Measurements from ENCODE around the gene IL12RB2.
A peak's percentile ranks its signal among the peaks of the same experiment; 100 is the strongest.

Gene IL12RB2

GRCh38 chr1:67342076-67342890 is 34.6 kb downstream of the IL12RB2 start:
- Mint-ChIP-seq H3K9me3 (no peaks in the 10 kb centered on the region), H3K27me3 (no peaks in the 10 kb centered on the region), H3K4me1 (peaks cover 40% of the 10 kb centered on the region), H3K4me3 (no peak overlapping the region), H3K27ac (ENCODE audit: low read depth) (peak overlapping the region; percentile 3), H3K36me3 (ENCODE audit: insufficient read depth) (no peaks in the 10 kb centered on the region)
- peak; percentile 35 for ATAC-seq (replicated peaks; ENCODE audit: extremely low read depth, poor library complexity, severe bottlenecking)
- DNase-seq (ENCODE audit: low spot score in 2 of 2), result no peak

GRCh38 chr1:67345556-67345955 is 37.9 kb downstream of the IL12RB2 start:
- no peak overlapping the region for H3K27ac Mint-ChIP-seq (ENCODE audit: low read depth)
- H3K36me3 Mint-ChIP-seq (ENCODE audit: insufficient read depth), result no peaks in the 10 kb centered on the region
- no peaks in the 10 kb centered on the region for H3K9me3 Mint-ChIP-seq
- no peaks in the 10 kb centered on the region for H3K27me3 Mint-ChIP-seq
- H3K4me3 Mint-ChIP-seq, result no peak overlapping the region
- DNase-seq (ENCODE audit: low spot score in 2 of 2), result no peak
- no peak for ATAC-seq (replicated peaks; ENCODE audit: extremely low read depth, poor library complexity, severe bottlenecking)
- peaks cover 20% of the 10 kb centered on the region for H3K4me1 Mint-ChIP-seq

GRCh38 chr1:67346982-67347381 is 39.3 kb downstream of the IL12RB2 start:
- no peak overlapping the region for H3K4me3 Mint-ChIP-seq
- no peaks in the 10 kb centered on the region for H3K9me3 Mint-ChIP-seq
- no peaks in the 10 kb centered on the region for H3K27me3 Mint-ChIP-seq
- peaks cover 7% of the 10 kb centered on the region for H3K4me1 Mint-ChIP-seq
- H3K36me3 Mint-ChIP-seq (ENCODE audit: insufficient read depth), result no peaks in the 10 kb centered on the region
- no peak overlapping the region for H3K27ac Mint-ChIP-seq (ENCODE audit: low read depth)
- no peak for ATAC-seq (replicated peaks; ENCODE audit: extremely low read depth, poor library complexity, severe bottlenecking)
- DNase-seq (ENCODE audit: low spot score in 2 of 2), result no peak

- no peaks in the 10 kb centered on the region for H3K36me3 Mint-ChIP-seq (ENCODE audit: insufficient read depth)
- H3K4me1 Mint-ChIP-seq, result no peaks in the 10 kb centered on the region
- DNase-seq (ENCODE audit: low spot score in 2 of 2) (no peak), ATAC-seq (replicated peaks; ENCODE audit: extremely low read depth, poor library complexity, severe bottlenecking) (no peak)
- H3K4me3 Mint-ChIP-seq, result no peak overlapping the region
- no peaks in the 10 kb centered on the region for H3K9me3 Mint-ChIP-seq
- H3K27ac Mint-ChIP-seq (ENCODE audit: low read depth), result no peak overlapping the region
- H3K27me3 Mint-ChIP-seq, result no peaks in the 10 kb centered on the region
Measured at GRCh38 chr1:67347688-67348472, 40.2 kb downstream of the IL12RB2 start.

- DNase-seq (ENCODE audit: low spot score in 2 of 2) (no peak), ATAC-seq (replicated peaks; ENCODE audit: extremely low read depth, poor library complexity, severe bottlenecking) (no peak)
- no peaks in the 10 kb centered on the region for H3K27me3 Mint-ChIP-seq
- H3K4me1 Mint-ChIP-seq, result no peaks in the 10 kb centered on the region
- no peak overlapping the region for H3K4me3 Mint-ChIP-seq
- no peaks in the 10 kb centered on the region for H3K9me3 Mint-ChIP-seq
- H3K27ac Mint-ChIP-seq (ENCODE audit: low read depth), result no peak overlapping the region
- H3K36me3 Mint-ChIP-seq (ENCODE audit: insufficient read depth), result no peaks in the 10 kb centered on the region
Measured at GRCh38 chr1:67348586-67349252, 41.0 kb downstream of the IL12RB2 start.

- DNase-seq (ENCODE audit: low spot score in 2 of 2), result no peak
- H3K27ac Mint-ChIP-seq (ENCODE audit: low read depth), result no peak overlapping the region
- no peaks in the 10 kb centered on the region for H3K4me1 Mint-ChIP-seq
- no peak overlapping the region for H3K4me3 Mint-ChIP-seq
- no peak for ATAC-seq (replicated peaks; ENCODE audit: extremely low read depth, poor library complexity, severe bottlenecking)
- H3K9me3 Mint-ChIP-seq, result no peaks in the 10 kb centered on the region
- H3K27me3 Mint-ChIP-seq, result no peaks in the 10 kb centered on the region
- H3K36me3 Mint-ChIP-seq (ENCODE audit: insufficient read depth), result no peaks in the 10 kb centered on the region
Measured at GRCh38 chr1:67350783-67351182, 43.1 kb downstream of the IL12RB2 start.

- H3K27me3 Mint-ChIP-seq, result no peaks in the 10 kb centered on the region
Measured at GRCh38 chr1:67352211-67352610, 44.5 kb downstream of the IL12RB2 start.

GRCh38 chr1:67355745-67356424 is 48.2 kb downstream of the IL12RB2 start:
- Mint-ChIP-seq H3K36me3 (ENCODE audit: insufficient read depth) (no peaks in the 10 kb centered on the region), H3K9me3 (no peaks in the 10 kb centered on the region), H3K4me3 (no peak overlapping the region), H3K4me1 (no peaks in the 10 kb centered on the region), H3K27me3 (no peaks in the 10 kb centered on the region), H3K27ac (ENCODE audit: low read depth) (no peak overlapping the region)
- DNase-seq (ENCODE audit: low spot score in 2 of 2) (no peak), ATAC-seq (replicated peaks; ENCODE audit: extremely low read depth, poor library complexity, severe bottlenecking) (no peak)

More at GRCh38 chr1:67352211-67352610, 44.5 kb downstream of the IL12RB2 start:
- ATAC-seq (replicated peaks; ENCODE audit: extremely low read depth, poor library complexity, severe bottlenecking) (no peak), DNase-seq (ENCODE audit: low spot score in 2 of 2) (no peak)
- Mint-ChIP-seq H3K27ac (ENCODE audit: low read depth) (no peak overlapping the region), H3K4me3 (no peak overlapping the region), H3K36me3 (ENCODE audit: insufficient read depth) (no peaks in the 10 kb centered on the region), H3K9me3 (no peaks in the 10 kb centered on the region), H3K4me1 (no peaks in the 10 kb centered on the region)

- no peak for ATAC-seq (replicated peaks; ENCODE audit: extremely low read depth, poor library complexity, severe bottlenecking)
Measured at GRCh38 chr1:67359592-67359991, 51.9 kb downstream of the IL12RB2 start.

GRCh38 chr1:67361641-67362040 is 54.0 kb downstream of the IL12RB2 start:
- no peaks in the 10 kb centered on the region for H3K9me3 Mint-ChIP-seq
- no peak for DNase-seq (ENCODE audit: low spot score in 2 of 2)
- H3K27me3 Mint-ChIP-seq, result no peaks in the 10 kb centered on the region
- peaks cover 3% of the 10 kb centered on the region for H3K36me3 Mint-ChIP-seq (ENCODE audit: insufficient read depth)
- ATAC-seq (replicated peaks; ENCODE audit: extremely low read depth, poor library complexity, severe bottlenecking), result no peak
- H3K4me1 Mint-ChIP-seq, result no peaks in the 10 kb centered on the region
- no peak overlapping the region for H3K4me3 Mint-ChIP-seq
- H3K27ac Mint-ChIP-seq (ENCODE audit: low read depth), result no peak overlapping the region

More at GRCh38 chr1:67359592-67359991, 51.9 kb downstream of the IL12RB2 start:
- Mint-ChIP-seq H3K27ac (ENCODE audit: low read depth) (no peak overlapping the region), H3K9me3 (no peaks in the 10 kb centered on the region), H3K4me1 (no peaks in the 10 kb centered on the region), H3K27me3 (no peaks in the 10 kb centered on the region), H3K36me3 (ENCODE audit: insufficient read depth) (peaks cover 3% of the 10 kb centered on the region), H3K4me3 (no peak overlapping the region)
- DNase-seq (ENCODE audit: low spot score in 2 of 2), result no peak

GRCh38 chr1:67367370-67368045 is 59.8 kb downstream of the IL12RB2 start:
- Mint-ChIP-seq H3K4me1 (no peaks in the 10 kb centered on the region), H3K9me3 (no peaks in the 10 kb centered on the region), H3K36me3 (ENCODE audit: insufficient read depth) (no peaks in the 10 kb centered on the region), H3K27me3 (no peaks in the 10 kb centered on the region), H3K4me3 (no peak overlapping the region), H3K27ac (ENCODE audit: low read depth) (no peak overlapping the region)
- DNase-seq (ENCODE audit: low spot score in 2 of 2) (no peak), ATAC-seq (replicated peaks; ENCODE audit: extremely low read depth, poor library complexity, severe bottlenecking) (no peak)

- ATAC-seq (replicated peaks; ENCODE audit: extremely low read depth, poor library complexity, severe bottlenecking), result no peak
- Mint-ChIP-seq H3K4me1 (no peaks in the 10 kb centered on the region), H3K27ac (ENCODE audit: low read depth) (no peak overlapping the region), H3K4me3 (no peak overlapping the region), H3K9me3 (no peaks in the 10 kb centered on the region), H3K36me3 (ENCODE audit: insufficient read depth) (no peaks in the 10 kb centered on the region), H3K27me3 (no peaks in the 10 kb centered on the region)
- no peak for DNase-seq (ENCODE audit: low spot score in 2 of 2)
Measured at GRCh38 chr1:67368046-67368514, 60.4 kb downstream of the IL12RB2 start.

Measured in central memory CD8-positive, alpha-beta T cell (primary cell).